ENCODE measurements around the gene ZSCAN30. TPM values are rescaled to one million over a fixed set of nuclear protein-coding genes. Genes with fewer than 3 reads are reported as not detected.
"Not testable (repeated sequence)": the region's sequence is repeated elsewhere in the genome, so short reads cannot be mapped to it uniquely, and the experiment has no call there.

Gene ZSCAN30
- total RNA-seq, 2 donors from 2014 or later, result 19.5 to 45.8 TPM

DNA sequence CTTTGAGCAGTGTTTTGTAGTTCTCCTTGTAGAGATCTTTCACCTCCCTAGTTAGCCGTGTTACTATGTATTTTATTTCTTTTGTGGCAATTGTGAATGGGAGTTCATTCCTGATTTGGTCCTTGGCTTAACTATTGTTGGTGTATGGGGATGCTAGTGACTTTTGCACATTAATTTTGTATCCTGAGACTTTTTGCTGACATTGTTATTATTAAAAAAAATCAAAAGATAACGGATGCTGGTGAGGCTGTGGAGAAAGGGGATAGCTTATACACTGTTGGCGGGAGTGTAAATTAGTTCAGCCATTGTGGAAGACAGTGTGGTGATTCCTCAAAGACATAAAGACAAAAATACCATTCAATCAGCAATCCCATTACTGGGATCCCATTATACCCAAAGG is 66.2 kb downstream of the ZSCAN30 start:
- H3K4me3 ChIP-seq, result no peak overlapping the region
- no peaks in the 10 kb centered on the region for H3K4me1 ChIP-seq (ENCODE audit: control insufficient read depth in 1 of 2, low read depth in 2 of 2)
- no peak for DNase-seq (ENCODE audit: low spot score)
- ATAC-seq (ENCODE audit: insufficient number of reproducible peaks, low FRiP score, low read depth), result no peak
- H3K27ac ChIP-seq, result no peak overlapping the region
- H3K9me3 ChIP-seq, result no peaks in the 10 kb centered on the region
- no peaks in the 10 kb centered on the region for H3K27me3 ChIP-seq (replicated peaks; ENCODE audit: insufficient read depth)
- TF ChIP-seq, protein P1, sequence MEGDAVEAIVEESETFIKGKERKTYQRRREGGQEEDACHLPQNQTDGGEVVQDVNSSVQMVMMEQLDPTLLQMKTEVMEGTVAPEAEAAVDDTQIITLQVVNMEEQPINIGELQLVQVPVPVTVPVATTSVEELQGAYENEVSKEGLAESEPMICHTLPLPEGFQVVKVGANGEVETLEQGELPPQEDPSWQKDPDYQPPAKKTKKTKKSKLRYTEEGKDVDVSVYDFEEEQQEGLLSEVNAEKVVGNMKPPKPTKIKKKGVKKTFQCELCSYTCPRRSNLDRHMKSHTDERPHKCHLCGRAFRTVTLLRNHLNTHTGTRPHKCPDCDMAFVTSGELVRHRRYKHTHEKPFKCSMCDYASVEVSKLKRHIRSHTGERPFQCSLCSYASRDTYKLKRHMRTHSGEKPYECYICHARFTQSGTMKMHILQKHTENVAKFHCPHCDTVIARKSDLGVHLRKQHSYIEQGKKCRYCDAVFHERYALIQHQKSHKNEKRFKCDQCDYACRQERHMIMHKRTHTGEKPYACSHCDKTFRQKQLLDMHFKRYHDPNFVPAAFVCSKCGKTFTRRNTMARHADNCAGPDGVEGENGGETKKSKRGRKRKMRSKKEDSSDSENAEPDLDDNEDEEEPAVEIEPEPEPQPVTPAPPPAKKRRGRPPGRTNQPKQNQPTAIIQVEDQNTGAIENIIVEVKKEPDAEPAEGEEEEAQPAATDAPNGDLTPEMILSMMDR (IDR thresholded peaks at IDR 0.05), result no peak
- no peaks in the 10 kb centered on the region for H3K36me3 ChIP-seq

DNA sequence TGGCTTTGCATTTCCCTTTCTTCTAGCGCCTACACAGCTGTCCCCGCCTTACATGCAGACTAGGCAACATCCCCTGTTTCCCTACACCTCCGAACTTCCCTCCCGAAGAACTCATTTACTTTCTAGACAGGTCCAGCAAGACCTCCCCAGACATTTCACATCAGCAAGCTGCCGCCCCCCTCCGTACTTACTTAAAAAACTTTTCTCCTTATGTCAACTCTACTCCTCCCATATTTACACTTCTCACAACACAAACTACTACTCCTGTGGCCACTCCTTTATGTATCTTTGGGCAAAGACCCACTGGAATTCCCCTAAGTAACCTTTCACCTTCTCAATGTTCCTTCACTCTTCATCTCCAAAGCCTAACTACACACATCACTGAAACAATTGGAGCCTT is 69.6 kb downstream of the ZSCAN30 start:
- H3K4me3 ChIP-seq, result no peak overlapping the region
- DNase-seq (ENCODE audit: low spot score), result no peak
- H3K4me1 ChIP-seq (ENCODE audit: control insufficient read depth in 1 of 2, low read depth in 2 of 2), result no peaks in the 10 kb centered on the region
- ATAC-seq (ENCODE audit: insufficient number of reproducible peaks, low FRiP score, low read depth), result no peak
- H3K36me3 ChIP-seq, result no peaks in the 10 kb centered on the region
- H3K9me3 ChIP-seq, result no peaks in the 10 kb centered on the region
- no peak overlapping the region for H3K27ac ChIP-seq
- no peaks in the 10 kb centered on the region for H3K27me3 ChIP-seq (replicated peaks; ENCODE audit: insufficient read depth)
- TF ChIP-seq, protein P1 (IDR thresholded peaks at IDR 0.05), result no peak

DNA sequence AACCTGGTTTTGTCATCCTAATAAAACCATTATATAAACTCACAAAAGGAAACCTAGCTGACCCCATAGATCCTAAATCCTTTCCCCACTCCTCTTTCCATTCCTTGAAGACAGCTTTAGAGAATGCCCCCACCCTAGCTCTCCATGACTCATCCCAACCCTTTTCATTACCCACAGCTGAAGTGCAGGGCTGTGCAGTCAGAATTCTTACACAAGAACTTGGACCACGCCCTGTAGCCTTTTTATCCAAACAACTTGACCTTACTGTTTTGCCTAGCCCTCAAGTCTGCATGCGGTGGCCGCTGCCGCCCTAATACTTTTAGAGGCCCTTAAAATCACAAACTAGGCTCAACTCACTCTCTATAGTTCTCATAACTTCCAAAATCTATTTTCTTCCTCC is 70.7 kb downstream of the ZSCAN30 start:
- not testable (repeated sequence) for ATAC-seq (ENCODE audit: insufficient number of reproducible peaks, low FRiP score, low read depth); DNase-seq (ENCODE audit: low spot score); H3K27ac ChIP-seq; H3K4me3 ChIP-seq; H3K36me3 ChIP-seq; H3K27me3 ChIP-seq (replicated peaks; ENCODE audit: insufficient read depth); H3K9me3 ChIP-seq; H3K4me1 ChIP-seq (ENCODE audit: control insufficient read depth in 1 of 2, low read depth in 2 of 2)

DNA sequence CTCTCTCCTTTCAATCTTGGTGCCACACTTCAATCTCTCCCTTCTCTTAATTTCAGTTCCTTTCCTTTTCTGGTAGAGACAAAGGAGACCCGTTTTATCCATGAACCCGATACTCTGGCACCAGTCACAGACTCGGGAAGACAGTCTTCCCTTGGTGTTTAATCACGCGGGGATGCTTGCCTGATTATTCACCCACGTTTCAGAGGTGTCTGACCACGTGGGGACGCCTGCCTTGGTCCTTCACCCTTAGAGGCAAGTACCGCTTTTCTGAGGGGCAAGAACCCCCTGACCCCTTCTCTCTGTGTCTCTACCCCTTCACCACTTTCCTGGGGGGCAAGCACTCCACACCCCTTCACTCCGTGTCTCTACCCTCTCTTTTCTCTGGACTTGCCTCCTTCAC is 73.4 kb downstream of the ZSCAN30 start:
- DNase-seq (ENCODE audit: low spot score); H3K9me3 ChIP-seq; H3K4me1 ChIP-seq (ENCODE audit: control insufficient read depth in 1 of 2, low read depth in 2 of 2); H3K36me3 ChIP-seq; H3K27me3 ChIP-seq (replicated peaks; ENCODE audit: insufficient read depth); H3K27ac ChIP-seq; H3K4me3 ChIP-seq; ATAC-seq (ENCODE audit: insufficient number of reproducible peaks, low FRiP score, low read depth): not testable (repeated sequence)

DNA sequence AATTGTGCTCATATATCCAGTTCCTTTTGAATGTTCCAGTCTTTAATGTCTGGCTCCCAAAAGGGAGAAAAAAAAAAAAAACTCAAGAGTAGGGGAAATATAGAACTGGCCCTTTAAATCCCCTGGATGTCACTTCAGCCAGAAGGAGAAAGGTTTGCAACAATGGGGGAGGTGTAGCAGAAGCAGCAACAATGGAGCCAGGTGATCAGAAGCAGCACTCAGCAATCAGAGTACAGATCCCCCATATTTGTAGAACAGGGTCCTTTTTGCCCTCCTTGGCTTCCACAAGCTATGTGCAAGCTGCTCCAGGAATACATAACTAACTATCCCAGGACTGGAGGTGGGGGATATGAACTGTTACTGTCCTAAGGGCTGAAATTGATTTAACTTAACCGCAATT is 75.0 kb downstream of the ZSCAN30 start:
- DNase-seq (ENCODE audit: low spot score) (no peak), ATAC-seq (ENCODE audit: insufficient number of reproducible peaks, low FRiP score, low read depth) (no peak)
- Histone ChIP-seq H3K9me3 (no peaks in the 10 kb centered on the region), H3K36me3 (no peaks in the 10 kb centered on the region), H3K27ac (no peak overlapping the region), H3K4me3 (no peak overlapping the region), H3K4me1 (ENCODE audit: control insufficient read depth in 1 of 2, low read depth in 2 of 2) (no peaks in the 10 kb centered on the region), H3K27me3 (replicated peaks; ENCODE audit: insufficient read depth) (no peaks in the 10 kb centered on the region)
- TF ChIP-seq, protein P1 (IDR thresholded peaks at IDR 0.05), result no peak

DNA sequence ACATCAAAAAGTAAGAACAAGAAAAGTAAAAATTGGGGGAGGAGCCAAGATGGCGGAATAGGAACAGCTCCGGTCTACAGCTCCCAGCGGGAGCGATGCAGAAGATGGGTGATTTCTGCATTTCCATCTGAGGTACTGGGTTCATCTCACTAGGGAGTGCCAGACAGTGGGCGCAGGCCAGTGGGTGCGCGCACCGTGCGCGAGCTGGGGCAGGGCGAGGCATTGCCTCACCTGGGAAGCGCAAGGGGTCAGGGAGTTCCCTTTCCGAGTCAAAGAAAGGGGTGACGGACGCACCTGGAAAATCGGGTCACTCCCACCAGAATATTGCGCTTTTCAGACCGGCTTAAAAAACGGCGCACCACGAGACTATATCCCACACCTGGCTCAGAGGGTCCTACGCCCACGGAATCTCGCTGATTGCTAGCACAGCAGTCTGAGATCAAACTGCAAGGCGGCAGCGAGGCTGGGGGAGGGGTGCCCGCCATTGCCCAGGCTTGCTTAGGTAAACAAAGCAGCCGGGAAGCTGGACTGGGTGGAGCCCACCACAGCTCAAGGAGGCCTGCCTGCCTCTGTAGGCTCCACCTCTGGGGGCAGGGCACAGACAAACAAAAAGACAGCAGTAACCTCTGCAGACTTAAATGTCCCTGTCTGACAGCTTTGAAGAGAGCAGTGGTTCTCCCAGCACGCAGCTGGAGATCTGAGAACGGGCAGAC is 84.1 kb downstream of the ZSCAN30 start:
- not testable (repeated sequence) for H3K27ac ChIP-seq; H3K4me3 ChIP-seq; DNase-seq (ENCODE audit: low spot score); H3K4me1 ChIP-seq (ENCODE audit: control insufficient read depth in 1 of 2, low read depth in 2 of 2); H3K9me3 ChIP-seq; H3K27me3 ChIP-seq (replicated peaks; ENCODE audit: insufficient read depth); H3K36me3 ChIP-seq; ATAC-seq (ENCODE audit: insufficient number of reproducible peaks, low FRiP score, low read depth)
